ENCODE results near the gene GFY.
A peak's percentile ranks its signal among the peaks of the same experiment; 100 is the strongest.
"Not testable (repeated sequence)": the region's sequence is repeated elsewhere in the genome, so short reads cannot be mapped to it uniquely, and the experiment has no call there.

The GFY gene

GRCh38 chr19:49444100-49444700 lies 19.0 kb downstream of the GFY start:
- not testable (repeated sequence) for DNase-seq (ENCODE audit: low spot score)

DNA sequence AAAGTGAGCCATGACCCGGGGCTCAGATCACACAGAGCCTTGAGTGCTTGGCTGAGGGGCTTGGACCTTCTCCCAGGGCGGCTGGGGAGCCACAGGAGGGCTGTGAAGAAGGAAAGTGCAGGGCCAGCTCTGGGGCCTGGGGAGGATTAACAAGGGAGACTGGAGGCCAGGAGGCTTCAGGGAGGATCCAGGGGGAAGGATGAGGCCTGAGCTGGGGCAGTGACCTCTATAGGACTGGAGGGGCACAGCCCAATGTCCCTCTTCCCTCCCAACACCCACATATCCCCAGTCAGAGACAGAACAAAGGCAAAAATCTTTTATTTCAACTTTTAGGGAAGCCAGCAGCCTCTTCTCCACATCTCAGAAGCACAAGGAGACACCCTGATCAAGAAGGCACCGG lies 20.8 kb downstream of the GFY start:
- no peak for DNase-seq (ENCODE audit: low spot score)

DNA sequence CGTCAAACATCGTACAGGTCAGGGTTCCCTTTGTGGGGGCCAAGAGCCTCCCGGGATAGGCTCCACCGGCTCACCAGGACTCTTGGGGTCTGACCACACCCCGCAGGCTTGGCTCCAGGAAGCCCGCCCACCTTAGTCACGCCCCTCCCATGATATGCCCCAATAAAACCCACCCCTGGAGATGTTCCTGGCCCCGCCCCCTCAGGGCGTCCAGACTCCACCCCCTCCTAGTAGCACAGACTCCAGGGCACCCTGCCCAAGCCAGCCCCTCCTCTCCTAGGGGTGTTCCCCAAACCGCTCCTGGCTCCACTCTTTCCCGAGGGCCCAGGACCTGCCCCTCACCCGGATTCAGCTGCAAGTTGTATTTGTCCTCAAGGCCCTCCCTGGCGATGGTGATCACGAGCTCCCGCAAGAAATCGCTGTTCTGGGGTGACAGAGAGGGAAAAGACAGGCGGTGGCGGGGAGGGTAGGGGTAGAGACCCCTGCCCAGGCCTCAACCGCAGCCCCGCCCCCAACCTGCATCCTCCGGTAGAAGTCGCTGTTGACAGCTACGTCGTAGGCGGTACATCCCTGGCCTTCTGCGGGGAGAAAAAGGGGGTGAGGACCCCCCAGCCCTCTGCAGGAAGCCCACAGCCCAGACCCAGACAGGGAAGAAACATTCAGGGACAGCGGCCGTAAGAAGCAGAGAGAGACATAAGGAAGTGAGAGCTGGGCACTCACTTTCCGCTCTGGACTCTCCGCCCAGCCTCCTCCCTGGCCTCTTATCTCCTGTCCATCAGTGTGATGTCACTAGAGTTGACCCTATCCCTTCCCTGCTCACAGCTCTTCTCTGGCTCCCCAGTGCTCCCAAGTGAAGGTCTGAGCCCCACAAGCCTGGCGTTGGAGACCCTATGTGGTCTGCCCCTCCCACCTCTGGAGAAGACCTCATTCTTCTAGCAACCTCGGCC lies 22.6 kb downstream of the GFY start:
- peak; percentile 70 for DNase-seq (ENCODE audit: low spot score)

DNA sequence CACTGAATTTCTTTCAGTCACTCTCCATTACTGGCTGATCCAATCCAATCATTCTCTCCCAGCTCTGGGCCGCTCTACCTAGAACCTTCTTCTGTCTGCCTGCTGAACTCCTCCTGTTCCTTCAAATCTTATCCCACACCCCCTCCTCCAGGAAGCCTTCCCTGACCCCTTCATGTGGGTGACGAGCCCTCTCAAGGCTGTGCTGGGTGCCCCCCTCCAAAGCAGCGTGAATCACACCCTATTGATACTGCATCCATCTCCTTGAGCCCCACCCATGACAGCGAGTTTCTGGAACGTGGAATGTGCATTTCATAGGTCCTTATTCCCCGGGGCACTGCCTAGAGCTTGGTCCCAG lies 23.2 kb downstream of the GFY start:
- DNase-seq (ENCODE audit: low spot score) = no peak

GRCh38 chr19:49450405-49450804 lies 25.2 kb downstream of the GFY start:
- no peak for DNase-seq (ENCODE audit: low spot score)

- DNase-seq (ENCODE audit: low spot score) = peak; percentile 99
Observed at GRCh38 chr19:49451430-49452181, 26.4 kb downstream of the GFY start, which contains the start of gene PIH1D1. TSS of gene PIH1D1 (minus strand) at chr19:49451814. CDS start at chr19:49451574, 240 bp downstream.

DNA sequence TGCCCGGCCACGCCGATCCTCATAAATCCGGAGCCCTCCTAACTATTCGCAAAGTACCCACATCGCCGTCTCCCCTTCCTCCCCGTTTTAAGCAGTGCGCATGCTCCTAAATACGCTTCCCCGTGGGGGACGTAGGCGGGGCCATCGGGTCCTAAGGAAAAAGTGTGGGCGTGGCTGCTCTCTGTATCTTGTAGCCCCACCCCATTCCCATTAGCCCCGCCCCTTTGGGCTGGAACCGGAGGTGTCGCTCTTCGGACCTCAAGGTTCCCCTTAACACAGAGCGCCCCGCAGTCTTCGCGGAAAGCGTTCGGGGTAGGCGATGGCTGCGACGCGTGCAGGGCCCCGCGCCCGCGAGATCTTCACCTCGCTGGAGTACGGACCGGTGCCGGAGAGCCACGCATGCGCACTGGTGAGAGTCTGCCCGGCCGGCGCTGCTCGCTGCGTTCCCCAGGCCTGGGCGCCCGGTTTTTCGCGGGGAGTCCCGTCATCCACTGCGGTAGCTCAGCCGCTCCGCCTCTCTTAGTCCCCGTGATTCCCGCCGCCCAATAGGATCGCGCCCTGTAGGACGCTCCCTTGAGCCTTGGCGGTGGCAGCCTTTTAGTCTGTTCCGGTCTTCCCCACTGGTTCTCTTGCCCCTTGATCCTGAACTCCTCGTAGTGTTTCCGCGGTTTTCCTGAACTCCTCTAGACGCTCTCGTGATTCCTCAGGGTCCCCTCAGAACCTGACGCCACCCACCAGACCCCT lies 28.0 kb downstream of the GFY start, which contains the start of gene ALDH16A1:
Gene ALDH16A1, plus strand, starts transcription at position 213 of the 744 bp plus-strand sequence. Its CDS starts 107 bp downstream, at position 320.
- DNase-seq (ENCODE audit: low spot score) = peak; percentile 98

DNA sequence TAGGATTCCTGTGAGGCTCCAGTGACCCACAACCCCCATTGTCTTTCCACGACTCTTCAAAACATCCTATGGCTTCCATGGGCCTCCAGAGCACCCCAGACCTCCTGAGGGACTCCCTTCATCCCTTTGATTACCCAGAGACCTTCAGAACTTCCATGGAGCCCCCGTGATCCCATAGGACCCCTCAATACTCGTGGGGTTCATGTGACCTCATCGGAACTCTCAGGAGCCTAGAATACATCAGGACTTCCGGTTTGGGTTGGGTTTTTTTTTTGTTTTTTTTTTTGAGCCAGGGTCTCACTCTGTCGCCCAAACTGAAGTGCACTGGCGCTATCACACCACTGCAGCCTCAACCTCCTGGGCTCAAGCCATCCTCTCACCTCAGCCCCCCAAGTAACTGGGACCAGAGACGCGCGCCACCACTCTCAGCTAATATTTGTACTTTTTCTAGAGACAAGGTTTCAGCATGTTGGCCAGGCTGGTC lies 28.6 kb downstream of the GFY start:
- DNase-seq (ENCODE audit: low spot score) = no peak

- DNase-seq (ENCODE audit: low spot score) = no peak
Observed at GRCh38 chr19:49455773-49456172, 30.6 kb downstream of the GFY start.

GRCh38 chr19:49456326-49456725 lies 31.1 kb downstream of the GFY start:
- DNase-seq (ENCODE audit: low spot score) = no peak

GRCh38 chr19:49458567-49458903 lies 33.3 kb downstream of the GFY start:
- DNase-seq (ENCODE audit: low spot score) = no peak

- no peak for DNase-seq (ENCODE audit: low spot score)
Observed at GRCh38 chr19:49459388-49459787, 34.2 kb downstream of the GFY start.

GRCh38 chr19:49461130-49461529 lies 35.9 kb downstream of the GFY start:
- not testable (repeated sequence) for DNase-seq (ENCODE audit: low spot score)

- no peak for DNase-seq (ENCODE audit: low spot score)
Observed at GRCh38 chr19:49461656-49462055, 36.5 kb downstream of the GFY start.

DNA sequence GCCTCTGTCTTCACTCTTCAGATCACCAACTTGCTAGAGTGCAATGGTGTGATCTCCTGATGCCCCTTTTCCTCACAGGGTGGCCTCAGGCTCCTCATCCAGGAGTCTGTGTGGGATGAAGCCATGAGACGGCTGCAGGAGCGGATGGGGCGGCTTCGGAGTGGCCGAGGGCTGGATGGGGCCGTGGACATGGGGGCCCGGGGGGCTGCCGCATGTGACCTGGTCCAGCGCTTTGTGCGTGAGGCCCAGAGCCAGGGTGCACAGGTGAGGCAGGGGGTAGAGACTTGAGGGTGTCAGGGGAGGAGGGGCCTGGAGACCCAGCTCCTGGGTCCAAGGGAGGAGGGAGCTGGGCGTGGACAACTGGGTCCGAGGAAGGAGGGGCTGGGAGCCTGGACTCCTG lies 37.3 kb downstream of the GFY start:
- DNase-seq (ENCODE audit: low spot score) = no peak

GRCh38 chr19:49463960-49464740 lies 39.0 kb downstream of the GFY start:
- no peak for DNase-seq (ENCODE audit: low spot score)

GRCh38 chr19:49465371-49465770 lies 40.2 kb downstream of the GFY start:
- DNase-seq (ENCODE audit: low spot score) = no peak

GRCh38 chr19:49468199-49468598 lies 43.0 kb downstream of the GFY start:
- no peak for DNase-seq (ENCODE audit: low spot score)

DNA sequence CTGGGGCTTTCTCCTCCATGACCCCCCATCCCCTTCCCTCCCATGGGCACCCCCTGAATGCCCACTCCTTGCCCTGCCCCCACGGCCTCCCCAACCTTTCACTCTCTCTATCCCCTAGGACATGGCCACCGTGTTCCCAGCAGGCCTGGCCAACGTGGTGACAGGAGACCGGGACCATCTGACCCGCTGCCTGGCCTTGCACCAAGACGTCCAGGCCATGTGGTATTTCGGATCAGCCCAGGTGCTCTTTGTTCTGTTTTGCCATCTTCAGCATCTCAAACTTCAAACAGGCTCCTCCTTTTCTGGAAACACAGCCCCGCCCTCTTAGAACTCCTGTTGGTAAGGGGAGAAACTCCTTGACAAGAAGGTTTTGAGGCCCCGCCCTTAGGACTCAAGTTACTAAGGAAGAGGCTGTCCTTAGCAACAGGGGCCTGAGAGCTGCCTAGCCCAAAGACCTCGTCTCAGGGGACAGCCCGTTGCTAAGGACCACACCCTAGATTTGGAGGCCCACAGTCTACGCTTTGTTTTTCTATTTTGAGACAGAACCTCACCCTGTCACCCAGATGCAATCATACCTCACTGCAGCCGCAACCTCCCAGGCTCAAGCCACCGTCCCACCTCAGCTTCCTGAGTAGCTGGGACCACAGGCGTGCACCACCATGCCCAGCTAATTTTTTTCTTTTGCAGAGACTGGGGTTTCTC lies 43.7 kb downstream of the GFY start:
- DNase-seq (ENCODE audit: low spot score) = peak; percentile 46
